ENCODE results near the gene PDCL2. TPM values are rescaled to one million over a fixed set of nuclear protein-coding genes. Genes with fewer than 3 reads are reported as not detected.

Gene PDCL2
- total and polyA plus RNA-seq, 9 of the 15 experiments (the other 6 are each of a cell fraction or from before 2014, with no cell fraction given): 0.62 to 2.5 (median 1.2) TPM

- H3K9me1 ChIP-seq (ENCODE audit: control insufficient read depth, insufficient read depth, low read length): no peaks in the 10 kb centered on the region
- peaks cover 2% of the 10 kb centered on the region for H3K9me3 ChIP-seq (replicated peaks; ENCODE audit: control insufficient read depth, insufficient read depth, low read depth, low read length)
- no peak overlapping the region for H3K4me3 ChIP-seq
- FAIRE-seq (no peak), ATAC-seq (no peak), DNase-seq (ENCODE audit: extremely low read depth in 1 of 4, low spot score in 3 of 4) (no peak)
- H3K36me3 ChIP-seq (ENCODE audit: control insufficient read depth, insufficient read depth, low read length): peaks cover 16% of the 10 kb centered on the region; the same call in 2 of the 3 replicates
- ChIA-PET POLR2A (interaction anchor here (1.2 kb wide), 1 partner anchor 8 kb away, joined by 5 read pairs; no protein-coding TSS in a partner anchor), CTCF (ENCODE audit: low intra/inter-chr PET ratio) (no interaction called here)
- BruUV-seq (replicated peaks): no TSS peak
- TF ChIP-seq, protein P1, sequence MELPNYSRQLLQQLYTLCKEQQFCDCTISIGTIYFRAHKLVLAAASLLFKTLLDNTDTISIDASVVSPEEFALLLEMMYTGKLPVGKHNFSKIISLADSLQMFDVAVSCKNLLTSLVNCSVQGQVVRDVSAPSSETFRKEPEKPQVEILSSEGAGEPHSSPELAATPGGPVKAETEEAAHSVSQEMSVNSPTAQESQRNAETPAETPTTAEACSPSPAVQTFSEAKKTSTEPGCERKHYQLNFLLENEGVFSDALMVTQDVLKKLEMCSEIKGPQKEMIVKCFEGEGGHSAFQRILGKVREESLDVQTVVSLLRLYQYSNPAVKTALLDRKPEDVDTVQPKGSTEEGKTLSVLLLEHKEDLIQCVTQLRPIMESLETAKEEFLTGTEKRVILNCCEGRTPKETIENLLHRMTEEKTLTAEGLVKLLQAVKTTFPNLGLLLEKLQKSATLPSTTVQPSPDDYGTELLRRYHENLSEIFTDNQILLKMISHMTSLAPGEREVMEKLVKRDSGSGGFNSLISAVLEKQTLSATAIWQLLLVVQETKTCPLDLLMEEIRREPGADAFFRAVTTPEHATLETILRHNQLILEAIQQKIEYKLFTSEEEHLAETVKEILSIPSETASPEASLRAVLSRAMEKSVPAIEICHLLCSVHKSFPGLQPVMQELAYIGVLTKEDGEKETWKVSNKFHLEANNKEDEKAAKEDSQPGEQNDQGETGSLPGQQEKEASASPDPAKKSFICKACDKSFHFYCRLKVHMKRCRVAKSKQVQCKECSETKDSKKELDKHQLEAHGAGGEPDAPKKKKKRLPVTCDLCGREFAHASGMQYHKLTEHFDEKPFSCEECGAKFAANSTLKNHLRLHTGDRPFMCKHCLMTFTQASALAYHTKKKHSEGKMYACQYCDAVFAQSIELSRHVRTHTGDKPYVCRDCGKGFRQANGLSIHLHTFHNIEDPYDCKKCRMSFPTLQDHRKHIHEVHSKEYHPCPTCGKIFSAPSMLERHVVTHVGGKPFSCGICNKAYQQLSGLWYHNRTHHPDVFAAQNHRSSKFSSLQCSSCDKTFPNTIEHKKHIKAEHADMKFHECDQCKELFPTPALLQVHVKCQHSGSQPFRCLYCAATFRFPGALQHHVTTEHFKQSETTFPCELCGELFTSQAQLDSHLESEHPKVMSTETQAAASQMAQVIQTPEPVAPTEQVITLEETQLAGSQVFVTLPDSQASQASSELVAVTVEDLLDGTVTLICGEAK (IDR thresholded peaks at IDR 0.05): no peak
- TF ChIP-seq, protein P1 (CRISPR knock-in tag; IDR thresholded peaks at IDR 0.05): no peak
- no peak for TF ChIP-seq HDAC6 (IDR thresholded peaks at IDR 0.05; ENCODE audit: low read depth, low read length)
- no peak for TF ChIP-seq NFE2 (IDR thresholded peaks at IDR 0.05; ENCODE audit: low read depth)
- no peak for TF ChIP-seq NFIX (CRISPR knock-in tag; IDR thresholded peaks at IDR 0.05; ENCODE audit: low read depth)
- TF ChIP-seq ZNF780A (CRISPR knock-in tag; IDR thresholded peaks at IDR 0.05): no peak
- no peak for TF ChIP-seq SP2 (IDR thresholded peaks at IDR 0.05; ENCODE audit: extremely low read depth, low read depth, low read length, poor library complexity, severe bottlenecking)
- no peak for TF ChIP-seq TCF3 (CRISPR knock-in tag; IDR thresholded peaks at IDR 0.05)
- TF ChIP-seq CBFA2T3 (IDR thresholded peaks at IDR 0.05): no peak
- TF ChIP-seq RBM15 (IDR thresholded peaks at IDR 0.05; ENCODE audit: insufficient read depth, low read length): no peak
- TF ChIP-seq ETV6 (IDR thresholded peaks at IDR 0.05; ENCODE audit: borderline replicate concordance in 1 of 2, low read depth in 2 of 2, low read length in 1 of 2): no peak
- no peak for TF ChIP-seq ETV6 (CRISPR knock-in tag; IDR thresholded peaks at IDR 0.05; ENCODE audit: borderline replicate concordance)
- no peaks in the 10 kb centered on the region for H3K27me3 ChIP-seq (ENCODE audit: control insufficient read depth in 2 of 2, insufficient read depth in 2 of 2, low read length in 2 of 2)
- H3K9ac ChIP-seq (ENCODE audit: insufficient read depth in 1 of 2, low read depth in 2 of 2, low read length in 2 of 2): no peak overlapping the region
- H3K27ac ChIP-seq (ENCODE audit: extremely low read depth, low read depth, low read length): no peak overlapping the region
- in situ Hi-C loops (cut with MboI): no loop called here
- no peak overlapping the region for H2AFZ ChIP-seq (ENCODE audit: low read depth, low read length)
- WGBS (ENCODE audit: insufficient coverage, low coverage, missing lambda C conversion rate): 61% methylated on average over 3 of the region's 3 CpGs
- H3K79me2 ChIP-seq (ENCODE audit: control insufficient read depth, insufficient read depth, low read length): no peaks in the 10 kb centered on the region
- no peak overlapping the region for H3K4me2 ChIP-seq (ENCODE audit: insufficient read depth, low read length)
- intact Hi-C loops (cut with micrococcal nuclease): no loop called here
- H4K20me1 ChIP-seq (replicated peaks; ENCODE audit: control insufficient read depth, insufficient read depth, low read length): no peaks in the 10 kb centered on the region
- 0 out of 5 replicates have a peak, but pooled peaks cover 0 to 4% of the 10 kb centered on the region in 2 experiments for H3K4me1 ChIP-seq (replicated peaks in 1 of 2; ENCODE audit: control insufficient read depth in 2 of 2, insufficient read depth in 2 of 2, low read length in 2 of 2)
Measured at GRCh38 chr4:55571806-55572205, 20.2 kb downstream of the PDCL2 start.

Data from K562 (cell line).